ENCODE data around the gene ATG13.

DNA sequence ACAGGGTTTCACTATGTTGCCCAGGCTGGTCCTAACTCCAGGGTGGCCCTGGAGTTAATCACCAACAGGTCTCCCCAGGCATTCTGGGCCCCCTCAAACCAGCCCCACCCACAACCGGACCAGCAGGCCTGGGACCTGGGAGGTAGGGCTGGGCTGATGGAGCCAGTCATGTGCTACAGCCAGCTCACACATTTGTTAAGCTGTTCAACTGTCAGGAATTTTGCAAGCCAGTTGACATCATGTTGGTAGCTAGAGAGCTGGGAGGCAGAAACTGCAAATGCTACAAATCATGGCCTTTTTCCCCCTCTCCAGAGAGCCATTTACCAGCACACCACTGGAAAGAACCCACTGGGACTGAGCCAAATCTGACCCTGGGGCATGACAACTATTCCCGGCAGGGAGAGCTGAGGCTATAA is 76.3 kb downstream of the ATG13 start:
- no peak for TF ChIP-seq POLR2A (IDR thresholded peaks at IDR 0.05)
- TF ChIP-seq CTCF (IDR thresholded peaks at IDR 0.05), result no peak
- TF ChIP-seq POLR2AphosphoS5 (IDR thresholded peaks at IDR 0.05; ENCODE audit: insufficient read depth in 1 of 2, low read depth in 1 of 2), result peak; percentile 42 to 73
